ENCODE data around the gene MED9.

DNA sequence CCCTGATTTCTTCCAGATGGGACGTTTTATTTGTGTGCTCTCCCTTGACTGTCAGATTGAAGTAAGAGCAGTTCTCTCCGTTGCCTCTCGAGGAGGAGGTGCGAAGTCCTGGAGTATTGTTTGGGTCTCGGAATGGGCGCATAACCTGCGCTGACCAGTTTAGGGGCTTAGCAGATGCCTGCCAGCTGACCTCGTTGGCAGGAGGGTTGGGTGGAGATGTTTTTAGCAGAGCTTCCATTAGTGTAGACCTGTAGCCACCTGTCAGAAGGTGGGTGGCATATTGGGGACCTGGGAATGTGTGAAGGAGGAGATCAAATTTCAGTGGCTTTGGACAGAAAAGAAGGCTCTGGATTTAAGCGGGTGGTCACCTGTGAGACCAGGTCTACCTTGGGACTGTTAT, 15.8 kb downstream of the MED9 start:
- TF ChIP-seq POLR2A (IDR thresholded peaks at IDR 0.05) = no peak
- no peak for TF ChIP-seq CTCF (IDR thresholded peaks at IDR 0.05)

Measured in esophagus squamous epithelium (tissue), 4 donors.